Measurements from ENCODE around the gene ARHGAP6.
A peak's percentile ranks its signal among the peaks of the same experiment; 100 is the strongest.
"Not testable (repeated sequence)": the region's sequence is repeated elsewhere in the genome, so short reads cannot be mapped to it uniquely, and the experiment has no call there.

ARHGAP6 gene

GRCh38 chrX:11393949-11394654 lies 271.6 kb downstream of the ARHGAP6 start:
- in situ Hi-C loops (cut with MboI; ENCODE audit: low pct_unique_long_range_greater_than_20kb, low sequenced_read_pairs): no loop called here
- no peak for DNase-seq

GRCh38 chrX:11386812-11387211 lies 278.9 kb downstream of the ARHGAP6 start:
- in situ Hi-C loops (cut with MboI; ENCODE audit: low pct_unique_long_range_greater_than_20kb, low sequenced_read_pairs): no loop called here
- no peak for DNase-seq

- DNase-seq: no peak
- in situ Hi-C loops (cut with MboI; ENCODE audit: low pct_unique_long_range_greater_than_20kb, low sequenced_read_pairs): no loop called here
Observed at GRCh38 chrX:11386001-11386523, 279.7 kb downstream of the ARHGAP6 start.

GRCh38 chrX:11382930-11383329 lies 282.8 kb downstream of the ARHGAP6 start:
- in situ Hi-C loops (cut with MboI; ENCODE audit: low pct_unique_long_range_greater_than_20kb, low sequenced_read_pairs): no loop called here
- DNase-seq: no peak

- in situ Hi-C loops (cut with MboI; ENCODE audit: low pct_unique_long_range_greater_than_20kb, low sequenced_read_pairs): no loop called here
- DNase-seq: peak; percentile 48
Observed at GRCh38 chrX:11381464-11381863, 284.3 kb downstream of the ARHGAP6 start.

- in situ Hi-C loops (cut with MboI; ENCODE audit: low pct_unique_long_range_greater_than_20kb, low sequenced_read_pairs): no loop called here
- DNase-seq: no peak
Observed at GRCh38 chrX:11380187-11380844, 285.4 kb downstream of the ARHGAP6 start.

- in situ Hi-C loops (cut with MboI; ENCODE audit: low pct_unique_long_range_greater_than_20kb, low sequenced_read_pairs): no loop called here
- DNase-seq: no peak
Observed at GRCh38 chrX:11376163-11376562, 289.6 kb downstream of the ARHGAP6 start.

- in situ Hi-C loops (cut with MboI; ENCODE audit: low pct_unique_long_range_greater_than_20kb, low sequenced_read_pairs): no loop called here
- no peak for DNase-seq
Observed at GRCh38 chrX:11375614-11376119, 290.1 kb downstream of the ARHGAP6 start.

GRCh38 chrX:11374570-11374969 lies 291.1 kb downstream of the ARHGAP6 start:
- no peak for DNase-seq
- in situ Hi-C loops (cut with MboI; ENCODE audit: low pct_unique_long_range_greater_than_20kb, low sequenced_read_pairs): no loop called here

GRCh38 chrX:11371106-11371505 lies 294.6 kb downstream of the ARHGAP6 start:
- in situ Hi-C loops (cut with MboI; ENCODE audit: low pct_unique_long_range_greater_than_20kb, low sequenced_read_pairs): no loop called here
- DNase-seq: no peak

- in situ Hi-C loops (cut with MboI; ENCODE audit: low pct_unique_long_range_greater_than_20kb, low sequenced_read_pairs): no loop called here
- no peak for DNase-seq
Observed at GRCh38 chrX:11367609-11368430, 297.9 kb downstream of the ARHGAP6 start.

GRCh38 chrX:11366998-11367595 lies 298.6 kb downstream of the ARHGAP6 start:
- in situ Hi-C loops (cut with MboI; ENCODE audit: low pct_unique_long_range_greater_than_20kb, low sequenced_read_pairs): no loop called here

GRCh38 chrX:11365426-11365825 lies 300.3 kb downstream of the ARHGAP6 start:
- in situ Hi-C loops (cut with MboI; ENCODE audit: low pct_unique_long_range_greater_than_20kb, low sequenced_read_pairs): no loop called here
- no peak for DNase-seq

More at GRCh38 chrX:11366998-11367595, 298.6 kb downstream of the ARHGAP6 start:
- DNase-seq: no peak

GRCh38 chrX:11364835-11365234 lies 300.9 kb downstream of the ARHGAP6 start:
- in situ Hi-C loops (cut with MboI; ENCODE audit: low pct_unique_long_range_greater_than_20kb, low sequenced_read_pairs): no loop called here
- DNase-seq: no peak

- DNase-seq; in situ Hi-C loops (cut with MboI; ENCODE audit: low pct_unique_long_range_greater_than_20kb, low sequenced_read_pairs): not testable (repeated sequence)
Observed at GRCh38 chrX:11363825-11364224, 301.9 kb downstream of the ARHGAP6 start.

- in situ Hi-C loops (cut with MboI; ENCODE audit: low pct_unique_long_range_greater_than_20kb, low sequenced_read_pairs): no loop called here
- no peak for DNase-seq
Observed at GRCh38 chrX:11363069-11363594, 302.6 kb downstream of the ARHGAP6 start.

- in situ Hi-C loops (cut with MboI; ENCODE audit: low pct_unique_long_range_greater_than_20kb, low sequenced_read_pairs): not testable (repeated sequence)
Observed at GRCh38 chrX:11361666-11362065, 304.1 kb downstream of the ARHGAP6 start.

GRCh38 chrX:11355944-11356343 lies 309.8 kb downstream of the ARHGAP6 start:
- DNase-seq; in situ Hi-C loops (cut with MboI; ENCODE audit: low pct_unique_long_range_greater_than_20kb, low sequenced_read_pairs): not testable (repeated sequence)

More at GRCh38 chrX:11361666-11362065, 304.1 kb downstream of the ARHGAP6 start:
- not testable (repeated sequence) for DNase-seq

Data from KBM-7 (cell line).